Right ventricle myocardium superior (tissue), 1 donor: Measurements from ENCODE around the gene AP3B1. TPM values are rescaled to one million over a fixed set of nuclear protein-coding genes. Genes with fewer than 3 reads are reported as not detected.
A peak's percentile ranks its signal among the peaks of the same experiment; 100 is the strongest.
"Not testable (repeated sequence)": the region's sequence is repeated elsewhere in the genome, so short reads cannot be mapped to it uniquely, and the experiment has no call there.

Source experiments
- ATAC-seq: fragments of 200-7000 bp; cut with Tn5 transposase; one replicate; pipeline ENCODE4 v1.9.1; 2020; ENCODE audit warnings: mild to moderate bottlenecking; ENCODE audit not compliant: poor library complexity
- DNase-seq: peaks from one replicate; pipeline ENCODE4 v3.0.0-alpha.2; 2020
- intact Hi-C: fragments of 100-400 bp; cut with DNase I; formaldehyde crosslinking; loops from one replicate; pipeline ENCODE4 v1.11.2; 2022
- total RNA-seq: library from RNA; stranded (reverse); fragmentation: NEBNext Ultra II Directional; extraction: Animal tissue kit (Norgen Biotek cat#: 25700); gene quantifications from one replicate; pipeline ENCODE4 v1.2.1, GENCODE V29; 2021
- donor health status: DM: no; HTN: yes; CAD: no; lungs with severe emphysema.

The AP3B1 gene
- total RNA-seq, 1 donor from 2014 or later: 20.2 TPM

- no peak for DNase-seq
- intact Hi-C loops: no loop called here
- no peak for ATAC-seq
Observed at GRCh38 chr5:78056053-78056452, 238.4 kb downstream of the AP3B1 start.

- ATAC-seq (no peak), DNase-seq (no peak)
- intact Hi-C loops: no loop called here
Observed at GRCh38 chr5:78050888-78051287, 243.6 kb downstream of the AP3B1 start.

GRCh38 chr5:78046823-78047222 lies 247.7 kb downstream of the AP3B1 start:
- ATAC-seq, intact Hi-C loops, DNase-seq: not testable (repeated sequence)

DNA sequence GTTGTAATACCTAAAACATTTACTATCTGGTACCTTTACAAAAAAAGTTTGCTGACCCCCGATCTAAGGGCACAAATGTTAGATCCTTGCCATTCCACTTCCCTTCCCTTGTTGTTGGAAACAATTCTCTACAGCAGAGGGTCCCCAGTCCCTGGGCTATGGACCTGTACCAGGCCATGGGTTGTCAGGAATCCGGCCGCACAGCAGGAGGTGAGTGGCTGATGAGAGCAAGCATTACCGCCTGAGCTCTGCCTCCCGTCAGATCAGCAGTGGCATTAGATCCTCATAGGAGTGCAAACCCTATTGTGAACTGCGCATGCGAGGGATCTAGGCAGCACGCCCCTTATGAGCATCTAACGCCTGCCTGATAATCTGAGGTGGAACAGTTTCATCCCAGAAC lies 248.5 kb downstream of the AP3B1 start:
- intact Hi-C loops: no loop called here
- no peak for ATAC-seq
- no peak for DNase-seq

DNA sequence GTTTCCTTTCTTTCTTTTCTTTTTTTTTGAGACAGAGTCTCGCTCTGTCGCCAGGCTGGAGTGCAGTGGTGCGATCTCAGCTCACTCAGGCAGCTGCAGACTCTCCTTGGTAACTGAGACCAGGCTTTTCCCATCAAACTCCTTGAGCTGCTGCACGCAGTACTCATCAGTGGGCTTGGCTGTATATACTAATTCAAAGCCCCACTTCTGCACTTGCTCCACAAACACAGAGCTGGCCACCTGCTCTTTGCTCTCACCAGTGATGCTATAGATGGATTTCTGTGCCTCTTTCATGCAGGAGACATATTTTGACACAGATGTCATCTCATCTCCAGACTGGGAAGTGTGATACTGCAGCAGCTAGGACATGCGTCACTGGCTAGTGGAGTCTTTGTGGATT lies 252.7 kb downstream of the AP3B1 start:
- ATAC-seq: no peak
- intact Hi-C loops: no loop called here
- no peak for DNase-seq

DNA sequence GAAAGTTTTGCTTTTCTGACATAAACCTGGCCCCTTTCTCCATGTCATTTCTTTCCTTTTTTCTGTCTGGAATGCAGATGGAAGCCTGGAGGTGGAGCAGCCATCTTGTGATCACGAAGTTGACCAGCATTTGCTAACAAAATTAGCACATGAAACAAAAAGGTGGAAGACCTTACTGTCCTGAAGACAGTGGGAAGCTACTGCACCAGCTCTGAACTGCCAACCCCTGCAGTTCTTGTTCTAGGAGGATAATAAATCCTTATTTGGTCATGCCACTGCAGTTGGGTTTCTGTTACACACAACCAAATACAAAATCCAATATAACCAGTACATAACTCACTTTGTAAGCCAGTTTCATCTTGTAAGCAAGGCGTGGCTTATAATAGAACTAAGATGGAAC lies 269.0 kb downstream of the AP3B1 start:
- intact Hi-C loops: no loop called here
- no peak for ATAC-seq
- DNase-seq: no peak

DNA sequence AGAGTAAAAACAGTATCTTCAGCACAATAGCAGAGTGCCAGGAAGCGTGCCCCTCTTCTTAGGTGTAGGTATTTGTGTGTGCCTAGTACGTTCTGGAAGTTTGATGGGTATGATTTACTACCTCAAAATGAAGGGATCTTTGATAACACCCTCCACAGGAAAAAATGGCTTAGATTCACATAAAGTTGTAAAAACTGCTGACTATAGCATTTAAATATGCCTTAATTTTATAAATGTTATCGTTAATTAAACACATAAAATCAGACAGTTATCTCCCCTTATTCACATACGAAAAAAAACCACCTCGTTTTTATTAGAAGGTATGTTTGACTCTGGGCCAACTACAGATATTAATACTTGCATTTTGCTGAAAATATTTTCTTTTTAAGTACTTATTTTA lies 274.8 kb downstream of the AP3B1 start:
- no peak for ATAC-seq
- no peak for DNase-seq
- intact Hi-C loops: loop anchor here (10.0 kb wide), 1 partner anchor 375 kb away; no protein-coding TSS in a partner anchor

GRCh38 chr5:78016863-78017529 lies 277.5 kb downstream of the AP3B1 start:
- intact Hi-C loops: loop anchor here (10.0 kb wide), 1 partner anchor 372 kb away; no protein-coding TSS in a partner anchor
- DNase-seq (no peak), ATAC-seq (no peak)

DNA sequence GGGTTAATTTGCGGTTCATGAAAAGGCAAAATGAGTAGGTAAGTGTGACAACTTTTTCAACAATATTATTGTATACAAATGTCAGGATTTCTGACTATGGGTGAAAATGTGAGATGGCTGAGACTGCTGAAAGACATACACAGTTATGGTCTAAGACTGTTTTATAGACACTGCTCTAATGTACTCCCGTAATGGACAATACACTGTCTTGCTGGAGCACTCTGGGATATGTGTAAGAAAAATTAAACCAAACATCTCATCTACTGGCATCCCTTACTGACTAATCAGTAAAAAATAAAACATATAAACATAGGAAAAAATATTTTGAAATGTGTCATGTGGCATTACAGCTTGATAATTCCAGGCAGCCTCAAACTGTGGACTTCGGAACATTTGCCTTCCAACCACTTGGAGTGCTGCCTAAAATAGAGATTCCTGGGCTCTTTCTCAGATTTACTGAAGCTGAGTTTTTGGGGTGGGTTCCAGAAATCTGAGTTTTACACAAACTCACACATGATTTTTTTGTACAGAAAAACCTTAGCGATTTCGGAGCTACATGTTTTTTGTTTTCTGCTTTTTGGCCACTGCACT lies 284.5 kb downstream of the AP3B1 start:
- ATAC-seq (peak; percentile 70), DNase-seq (no peak)
- intact Hi-C loops: loop anchor here (10.0 kb wide), 2 partner anchors 365 to 445 kb away; no protein-coding TSS in a partner anchor

DNA sequence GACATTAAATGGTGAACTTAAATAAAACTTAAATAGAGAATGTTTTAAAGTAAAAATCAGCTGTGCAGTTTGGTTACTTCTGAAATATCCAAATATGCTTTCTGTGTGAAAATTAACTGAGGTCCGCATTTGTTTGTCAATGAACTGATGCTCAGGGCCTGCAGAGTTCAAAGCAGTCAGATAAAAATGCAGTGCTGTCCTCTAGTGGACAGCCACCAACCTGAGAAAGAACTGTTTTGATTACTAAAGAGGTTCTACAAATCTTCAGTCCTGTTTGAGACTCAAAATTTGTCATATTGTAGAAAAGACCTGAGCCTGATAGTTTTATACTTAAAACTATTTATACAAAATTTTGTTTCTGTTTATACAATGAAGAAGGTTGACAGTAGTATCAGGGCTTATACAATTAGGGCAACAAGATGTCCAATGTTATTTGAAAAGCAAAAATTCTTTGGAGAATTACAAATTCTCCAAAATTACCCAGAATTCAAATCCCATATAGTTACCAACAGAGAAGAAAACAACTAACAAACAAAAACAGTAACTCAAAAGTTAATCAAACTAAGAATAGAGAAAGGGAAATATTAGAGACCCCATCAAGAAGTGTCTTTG lies 286.0 kb downstream of the AP3B1 start:
- ATAC-seq (peak; percentile 69), DNase-seq (no peak)
- intact Hi-C loops: loop anchor here (10.0 kb wide), 1 partner anchor 444 kb away; no protein-coding TSS in a partner anchor

- DNase-seq (no peak), ATAC-seq (no peak)
- intact Hi-C loops: loop anchor here (10.0 kb wide), 1 partner anchor 442 kb away; no protein-coding TSS in a partner anchor
Observed at GRCh38 chr5:78007233-78007632, 287.3 kb downstream of the AP3B1 start.

DNA sequence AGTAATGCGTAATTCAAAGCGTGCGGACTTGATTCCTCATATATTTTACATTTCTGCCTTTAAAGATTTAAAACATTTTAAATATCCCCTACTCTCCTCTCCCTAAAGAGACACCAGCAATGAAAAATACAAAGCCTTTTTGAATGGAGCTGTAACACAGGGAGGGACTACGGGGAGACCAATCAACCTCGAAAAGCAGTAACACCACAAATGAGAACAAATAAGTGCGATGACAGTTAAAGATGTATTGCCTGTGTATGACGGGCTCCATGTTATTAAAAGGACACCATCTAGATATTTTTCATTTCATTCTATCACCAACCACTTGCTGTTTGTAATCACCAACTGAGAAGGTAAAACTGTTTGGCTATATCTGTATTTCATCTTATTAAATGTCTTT lies 288.0 kb downstream of the AP3B1 start:
- no peak for DNase-seq
- intact Hi-C loops: loop anchor here (10.0 kb wide), 1 partner anchor 442 kb away; no protein-coding TSS in a partner anchor
- ATAC-seq: no peak

DNA sequence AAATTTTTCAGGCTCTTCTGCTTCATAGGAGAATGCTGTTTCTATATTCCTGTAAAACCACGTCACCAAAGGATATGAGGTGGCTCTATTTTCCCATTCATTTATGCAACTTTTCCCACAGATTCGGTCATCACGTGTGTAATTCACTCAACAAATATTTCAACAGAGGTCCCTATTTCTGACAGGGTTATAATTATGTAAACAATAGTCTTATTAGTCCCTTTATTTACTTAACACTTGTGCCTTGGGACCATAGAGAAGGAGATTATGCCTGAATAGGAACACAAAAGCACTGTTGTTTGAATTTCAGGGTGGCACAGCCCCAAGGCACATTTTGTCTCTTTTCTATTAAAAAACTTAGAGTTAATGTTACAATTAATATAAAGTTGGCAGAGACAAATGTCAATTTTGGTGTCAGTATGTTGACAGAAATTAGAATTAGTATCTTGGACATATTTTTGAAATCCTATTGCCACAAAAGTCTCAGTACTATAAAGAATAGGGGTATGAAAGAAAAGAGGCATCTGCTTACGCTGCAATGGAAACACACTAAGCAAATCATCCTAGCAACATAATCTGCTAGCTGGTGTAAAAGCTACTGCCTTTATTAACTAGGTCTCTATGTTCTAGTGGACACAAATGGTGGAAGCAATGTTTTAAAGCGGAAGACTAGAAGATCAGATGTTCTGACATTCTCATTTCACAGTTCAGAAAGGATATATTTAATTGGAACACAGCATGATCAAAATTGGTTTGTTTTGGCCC lies 289.3 kb downstream of the AP3B1 start:
- intact Hi-C loops: loop anchor here (10.0 kb wide), 1 partner anchor 440 kb away; no protein-coding TSS in a partner anchor
- no peak for DNase-seq
- no peak for ATAC-seq

DNA sequence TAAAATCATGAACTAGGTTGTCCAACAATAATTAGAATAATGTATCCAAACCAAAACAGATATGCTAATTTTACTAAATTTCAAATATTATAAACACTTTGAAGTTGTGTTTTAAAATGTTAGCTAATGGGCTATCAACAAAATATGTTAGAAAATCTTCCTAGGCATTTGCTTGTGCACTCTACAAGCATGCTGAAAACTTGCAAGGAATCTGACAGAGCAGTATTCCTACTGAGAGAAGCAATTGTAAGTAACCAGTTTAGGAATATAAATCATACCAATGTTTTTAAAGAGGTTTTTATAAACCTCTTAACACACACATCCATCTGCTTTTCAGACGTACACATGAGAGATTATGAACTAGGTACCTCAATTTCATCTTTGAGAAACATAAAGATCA lies 289.9 kb downstream of the AP3B1 start:
- intact Hi-C loops: loop anchor here (10.0 kb wide), 1 partner anchor 440 kb away; no protein-coding TSS in a partner anchor
- ATAC-seq (no peak), DNase-seq (no peak)

GRCh38 chr5:78003919-78004318 lies 290.6 kb downstream of the AP3B1 start:
- no peak for ATAC-seq
- DNase-seq: no peak
- intact Hi-C loops: loop anchor here (10.0 kb wide), 1 partner anchor 439 kb away; no protein-coding TSS in a partner anchor

DNA sequence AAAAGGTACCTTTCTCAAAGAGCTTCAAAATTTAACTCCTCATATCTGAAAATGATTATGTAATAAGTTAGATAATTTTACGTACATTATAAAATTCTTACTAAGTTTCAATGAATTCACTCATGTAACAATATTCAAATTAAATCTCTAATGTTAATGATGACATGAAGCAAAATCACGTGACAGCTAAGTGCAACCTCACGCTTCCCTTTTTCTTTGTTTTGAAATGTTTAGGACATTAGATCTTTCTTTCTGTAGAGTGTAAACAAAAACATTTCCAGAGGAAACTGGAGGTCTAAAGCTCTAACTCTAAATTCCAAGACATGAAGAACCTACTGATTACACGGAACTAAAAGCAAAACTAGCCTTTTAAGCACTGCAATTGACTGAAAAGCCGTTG lies 291.0 kb downstream of the AP3B1 start:
- no peak for ATAC-seq
- no peak for DNase-seq
- intact Hi-C loops: loop anchor here (10.0 kb wide), 1 partner anchor 439 kb away; no protein-coding TSS in a partner anchor

GRCh38 chr5:78002690-78003089 lies 291.8 kb downstream of the AP3B1 start:
- ATAC-seq: peak; percentile 94
- no peak for DNase-seq
- intact Hi-C loops: loop anchor here (10.0 kb wide), 1 partner anchor 438 kb away; no protein-coding TSS in a partner anchor

DNA sequence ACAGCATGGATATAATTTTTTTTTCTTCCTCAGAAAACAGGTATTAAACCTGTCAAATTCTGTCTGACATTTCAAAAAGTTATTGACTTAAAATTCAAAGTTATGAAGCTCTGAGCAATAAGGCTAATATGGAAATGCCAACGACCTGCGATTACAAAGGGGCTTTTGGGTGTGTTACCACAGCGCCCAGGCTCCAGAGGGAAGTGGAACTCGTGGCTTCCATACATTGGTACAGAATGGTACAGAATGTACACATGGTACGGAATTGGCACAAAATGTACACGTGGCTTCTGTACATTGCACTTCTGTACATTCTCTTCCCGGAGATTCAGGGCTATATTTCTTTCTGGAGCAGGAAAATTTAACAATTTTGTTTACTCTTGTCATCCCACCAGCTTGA lies 293.3 kb downstream of the AP3B1 start:
- intact Hi-C loops: loop anchor here (10.0 kb wide), 1 partner anchor 436 kb away; no protein-coding TSS in a partner anchor
- no peak for ATAC-seq
- DNase-seq: no peak

- ATAC-seq (no peak), DNase-seq (no peak)
- intact Hi-C loops: loop anchor here (10.0 kb wide), 1 partner anchor 435 kb away; no protein-coding TSS in a partner anchor
Observed at GRCh38 chr5:78000191-78000590, 294.3 kb downstream of the AP3B1 start.
